Activated CD4-positive, CD25-positive, alpha-beta regulatory T cell treated with anti-CD3 and anti-CD28 coated beads, Interleukin-2, amount 50 U/mL, for 24 hours (primary cell): ENCODE results near the gene TMTC2.
"Not testable (repeated sequence)": the region's sequence is repeated elsewhere in the genome, so short reads cannot be mapped to it uniquely, and the experiment has no call there.

Experiments used
- ATAC-seq, 2 donors: fragments of 150-1000 bp; cut with Tn5 transposase; one replicate each; pipeline ENCODE4 v1.10.0; 2021; ENCODE audit warnings: mild to moderate bottlenecking in 1 of 2, moderate library complexity in 1 of 2

TMTC2 gene

GRCh38 chr12:83092129-83092528 is 405.4 kb downstream of the TMTC2 start:
- ATAC-seq = no peak

GRCh38 chr12:83092606-83093005 is 405.9 kb downstream of the TMTC2 start:
- no peak for ATAC-seq

GRCh38 chr12:83093426-83093825 is 406.7 kb downstream of the TMTC2 start:
- no peak for ATAC-seq

GRCh38 chr12:83097643-83098342 is 411.1 kb downstream of the TMTC2 start:
- no peak for ATAC-seq

- ATAC-seq = no peak
These were observed 412.7 kb downstream of the TMTC2 start for GRCh38 chr12:83099436-83099835.

GRCh38 chr12:83102499-83102898 is 415.8 kb downstream of the TMTC2 start:
- ATAC-seq = no peak

- no peak for ATAC-seq
These were observed 420.2 kb downstream of the TMTC2 start for GRCh38 chr12:83106873-83107272.

GRCh38 chr12:83110424-83110823 is 423.7 kb downstream of the TMTC2 start:
- no peak for ATAC-seq

GRCh38 chr12:83113945-83114344 is 427.2 kb downstream of the TMTC2 start:
- no peak for ATAC-seq

GRCh38 chr12:83114966-83115365 is 428.3 kb downstream of the TMTC2 start:
- ATAC-seq = no peak

- ATAC-seq = not testable (repeated sequence)
These were observed 431.2 kb downstream of the TMTC2 start for GRCh38 chr12:83117926-83118325.

GRCh38 chr12:83121897-83122622 is 435.4 kb downstream of the TMTC2 start:
- ATAC-seq = no peak

GRCh38 chr12:83122623-83122934 is 435.9 kb downstream of the TMTC2 start:
- ATAC-seq = no peak

GRCh38 chr12:83123039-83123438 is 436.3 kb downstream of the TMTC2 start:
- ATAC-seq = no peak

- no peak for ATAC-seq
These were observed 441.8 kb downstream of the TMTC2 start for GRCh38 chr12:83128540-83128939.

- ATAC-seq = no peak
These were observed 443.5 kb downstream of the TMTC2 start for GRCh38 chr12:83130178-83130577.

GRCh38 chr12:83132360-83132759 is 445.7 kb downstream of the TMTC2 start:
- ATAC-seq = no peak

GRCh38 chr12:83136411-83136810 is 449.7 kb downstream of the TMTC2 start:
- no peak for ATAC-seq

GRCh38 chr12:83140135-83140534 is 453.4 kb downstream of the TMTC2 start:
- ATAC-seq = no peak

- peak; percentile 36 to 53 for ATAC-seq
These were observed 454.8 kb downstream of the TMTC2 start for GRCh38 chr12:83141460-83141994.

- ATAC-seq = no peak
These were observed 456.2 kb downstream of the TMTC2 start for GRCh38 chr12:83142914-83143313.

- ATAC-seq = no peak
These were observed 457.2 kb downstream of the TMTC2 start for GRCh38 chr12:83143950-83144349.

- ATAC-seq = no peak
These were observed 458.7 kb downstream of the TMTC2 start for GRCh38 chr12:83145325-83145840.

- no peak for ATAC-seq
These were observed 460.6 kb downstream of the TMTC2 start for GRCh38 chr12:83147341-83147740.
